ENCODE measurements around the gene DAPK1. TPM values are rescaled to one million over a fixed set of nuclear protein-coding genes. Genes with fewer than 3 reads are reported as not detected.

DAPK1 gene
- total and polyA plus RNA-seq, 10 of the 15 experiments (the other 5 are each of a cell fraction or from before 2014, with no cell fraction given) = 8.2 to 94.7 (median 51.6) TPM

DNA sequence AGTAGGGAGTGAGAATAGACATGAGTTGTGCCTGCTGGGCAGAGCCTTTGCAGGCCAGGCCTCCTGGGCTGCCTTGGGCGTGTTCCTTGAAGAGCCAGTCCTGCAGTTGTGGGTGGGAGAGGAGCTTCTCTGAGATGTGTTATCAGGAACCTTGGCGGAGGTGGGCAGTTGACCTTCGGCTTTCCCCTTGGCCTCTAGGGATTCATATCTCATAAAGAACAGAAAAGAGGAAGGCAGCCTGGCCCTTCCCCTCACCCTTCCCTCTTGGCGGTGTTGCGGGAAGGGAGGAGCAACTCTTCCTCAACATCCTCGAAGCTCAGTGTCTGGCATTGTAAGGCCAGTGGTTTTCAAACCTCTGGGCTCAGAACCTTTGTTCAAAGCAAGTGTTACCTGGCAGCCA, 59.2 kb downstream of the DAPK1 start (continued):
- TF ChIP-seq ZBTB11 (CRISPR knock-in tag; IDR thresholded peaks at IDR 0.05) = no peak
- TF ChIP-seq NFXL1 (IDR thresholded peaks at IDR 0.05; ENCODE audit: borderline replicate concordance) = no peak
- no peak for TF ChIP-seq CHD4 (IDR thresholded peaks at IDR 0.05)
- TF ChIP-seq IKZF2 (IDR thresholded peaks at IDR 0.05) = 0 out of 4 replicates have a peak, but pooled peaks of 1 of the 2 experiments have one; percentile 21
- no peak for TF ChIP-seq WRNIP1 (IDR thresholded peaks at IDR 0.05; ENCODE audit: borderline replicate concordance, low read depth, low read length)
- peak; percentile 78 for TF ChIP-seq SPI1 (IDR thresholded peaks at IDR 0.05; ENCODE audit: borderline replicate concordance, insufficient read depth, low read depth, low read length)
- TF ChIP-seq IKZF1 (conservative IDR thresholded peaks at IDR 0.05) = peak; percentile 39; the same call in 1 of the 2 replicates
- no peak for TF ChIP-seq YBX1 (IDR thresholded peaks at IDR 0.05)
- TF ChIP-seq, protein P1, sequence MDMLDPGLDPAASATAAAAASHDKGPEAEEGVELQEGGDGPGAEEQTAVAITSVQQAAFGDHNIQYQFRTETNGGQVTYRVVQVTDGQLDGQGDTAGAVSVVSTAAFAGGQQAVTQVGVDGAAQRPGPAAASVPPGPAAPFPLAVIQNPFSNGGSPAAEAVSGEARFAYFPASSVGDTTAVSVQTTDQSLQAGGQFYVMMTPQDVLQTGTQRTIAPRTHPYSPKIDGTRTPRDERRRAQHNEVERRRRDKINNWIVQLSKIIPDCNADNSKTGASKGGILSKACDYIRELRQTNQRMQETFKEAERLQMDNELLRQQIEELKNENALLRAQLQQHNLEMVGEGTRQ (IDR thresholded peaks at IDR 0.05; ENCODE audit: borderline replicate concordance, low read depth, low read length) = no peak
- no peak for TF ChIP-seq CREB1 (IDR thresholded peaks at IDR 0.05; ENCODE audit: low read depth)
- TF ChIP-seq KLF5 (IDR thresholded peaks at IDR 0.05; ENCODE audit: partially characterized antibody) = no peak
- no peak for TF ChIP-seq RFX5 (IDR thresholded peaks at IDR 0.05; ENCODE audit: low read depth, low read length)
- TF ChIP-seq NR2F1 (conservative IDR thresholded peaks at IDR 0.05) = peak; percentile 78
- no peak for TF ChIP-seq PBX3 (IDR thresholded peaks at IDR 0.05; ENCODE audit: insufficient replicate concordance, low read depth, low read length)
